Lower leg skin (tissue), 4 donors: ENCODE results near the gene VCAM1. TPM values are rescaled to one million over a fixed set of nuclear protein-coding genes. Genes with fewer than 3 reads are reported as not detected.

ENCODE experiments used
- DNase-seq, 2 donors: peaks; one replicate each; pipeline ENCODE4 v3.0.0-alpha.2; 2019; ENCODE audit warnings: low spot score in 2 of 2
- H3K4me3 ChIP-seq: fragments of 200-600 bp; sonication (generic); 2 replicates; pipeline ENCODE4 v1.5.1; 2017; ENCODE audit warnings: mild to moderate bottlenecking, low read depth; ENCODE audit not compliant: poor library complexity, severe bottlenecking
- POLR2A ChIP-seq, 2 donors: fragments of 450-650 bp; IDR thresholded peaks; one replicate each; pipeline ENCODE4 v1.6.1; 2016 to 2017; ENCODE audit warnings: antibody characterized with exemption in 2 of 2, mild to moderate bottlenecking in 1 of 2, moderate library complexity in 1 of 2
- WGBS, 2 donors: methylation state at CpG; one replicate each; pipeline ENCODE4 v1.1.5; 2018; 5-methylcytosine and 5-hydroxymethylcytosine counted together
- intact Hi-C: fragments of 100-400 bp; cut with DNase I; formaldehyde crosslinking; loops from one replicate; pipeline ENCODE4 v1.15.0; 2023; ENCODE audit warnings: low total_unique reads
- total RNA-seq, 4 donors: library from RNA; depleted of rRNA; stranded (reverse); fragments of >200 nt; gene quantifications; one replicate each; pipeline ENCODE4 v1.1.0, GENCODE V29; 2016
- TF ChIP-seq, protein P1 (sequence below), 3 donors: fragments of 450-650 bp; IDR thresholded peaks; one replicate each; pipeline ENCODE4 v1.5.1; 2016; ENCODE audit warnings: antibody characterized with exemption in 3 of 3, mild to moderate bottlenecking in 3 of 3, moderate library complexity in 2 of 3

Gene VCAM1
- total RNA-seq, 4 donors from 2014 or later = 0.25 to 3.1 (median 0.92) TPM

DNA sequence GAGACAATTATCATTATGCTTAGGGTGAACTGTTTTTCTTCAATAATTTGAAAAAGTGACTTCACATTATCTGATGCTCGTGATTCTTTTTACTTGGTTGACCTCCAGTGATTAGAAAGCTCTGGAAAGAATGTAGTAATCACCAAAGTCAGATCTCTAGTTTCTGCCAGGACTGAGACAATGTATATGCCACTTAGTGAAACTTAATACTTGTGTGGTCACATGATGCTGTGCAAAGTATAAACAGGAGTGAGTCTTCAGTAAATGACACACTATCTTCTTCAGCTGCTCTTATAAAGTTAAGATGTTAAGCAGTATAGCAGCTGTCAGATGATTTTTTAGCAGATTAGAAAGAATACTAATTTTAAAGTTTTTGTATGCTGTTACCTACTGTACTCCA, 17.2 kb downstream of the VCAM1 start:
- no peak for TF ChIP-seq POLR2A (IDR thresholded peaks at IDR 0.05)
- TF ChIP-seq, protein P1, sequence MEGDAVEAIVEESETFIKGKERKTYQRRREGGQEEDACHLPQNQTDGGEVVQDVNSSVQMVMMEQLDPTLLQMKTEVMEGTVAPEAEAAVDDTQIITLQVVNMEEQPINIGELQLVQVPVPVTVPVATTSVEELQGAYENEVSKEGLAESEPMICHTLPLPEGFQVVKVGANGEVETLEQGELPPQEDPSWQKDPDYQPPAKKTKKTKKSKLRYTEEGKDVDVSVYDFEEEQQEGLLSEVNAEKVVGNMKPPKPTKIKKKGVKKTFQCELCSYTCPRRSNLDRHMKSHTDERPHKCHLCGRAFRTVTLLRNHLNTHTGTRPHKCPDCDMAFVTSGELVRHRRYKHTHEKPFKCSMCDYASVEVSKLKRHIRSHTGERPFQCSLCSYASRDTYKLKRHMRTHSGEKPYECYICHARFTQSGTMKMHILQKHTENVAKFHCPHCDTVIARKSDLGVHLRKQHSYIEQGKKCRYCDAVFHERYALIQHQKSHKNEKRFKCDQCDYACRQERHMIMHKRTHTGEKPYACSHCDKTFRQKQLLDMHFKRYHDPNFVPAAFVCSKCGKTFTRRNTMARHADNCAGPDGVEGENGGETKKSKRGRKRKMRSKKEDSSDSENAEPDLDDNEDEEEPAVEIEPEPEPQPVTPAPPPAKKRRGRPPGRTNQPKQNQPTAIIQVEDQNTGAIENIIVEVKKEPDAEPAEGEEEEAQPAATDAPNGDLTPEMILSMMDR (IDR thresholded peaks at IDR 0.05) = no peak
- DNase-seq = no peak
- 4 to 17% methylated on average over 1 of the region's 1 CpG for WGBS, 2 donors
- intact Hi-C loops = no loop called here
- H3K4me3 ChIP-seq = no peak overlapping the region

- TF ChIP-seq, protein P1 (IDR thresholded peaks at IDR 0.05) = no peak
- no peak for TF ChIP-seq POLR2A (IDR thresholded peaks at IDR 0.05)
- no peak overlapping the region for H3K4me3 ChIP-seq
- intact Hi-C loops = no loop called here
- no peak for DNase-seq
- WGBS, 2 donors = 66 to 78% methylated on average over 3 of the region's 3 CpGs
Measured at GRCh38 chr1:100746542-100746932, 27.0 kb downstream of the VCAM1 start.

DNA sequence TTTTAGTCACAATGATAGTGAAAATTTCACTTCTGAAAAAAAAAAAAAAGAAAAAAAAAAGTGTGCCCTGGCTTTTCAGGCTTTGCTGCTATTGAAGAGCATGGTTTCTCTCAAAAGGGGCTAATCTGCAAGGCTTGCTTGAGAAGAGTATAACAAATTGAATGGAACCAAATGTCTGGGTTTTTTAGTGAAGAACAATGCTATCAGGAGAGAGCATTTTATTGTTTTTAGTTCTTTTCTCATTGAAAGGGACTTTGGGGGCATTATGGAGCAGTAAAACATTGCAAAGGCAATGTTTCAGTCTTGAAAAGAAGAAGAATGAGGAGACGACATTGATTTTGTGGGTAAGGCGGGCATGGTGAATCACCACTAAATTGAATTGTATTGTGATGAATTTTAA, 28.2 kb downstream of the VCAM1 start:
- 91 to 94% methylated on average over 2 of the region's 2 CpGs for WGBS, 2 donors
- TF ChIP-seq POLR2A (IDR thresholded peaks at IDR 0.05) = no peak
- TF ChIP-seq, protein P1 (IDR thresholded peaks at IDR 0.05) = no peak
- H3K4me3 ChIP-seq = no peak overlapping the region
- intact Hi-C loops = no loop called here
- DNase-seq = no peak

DNA sequence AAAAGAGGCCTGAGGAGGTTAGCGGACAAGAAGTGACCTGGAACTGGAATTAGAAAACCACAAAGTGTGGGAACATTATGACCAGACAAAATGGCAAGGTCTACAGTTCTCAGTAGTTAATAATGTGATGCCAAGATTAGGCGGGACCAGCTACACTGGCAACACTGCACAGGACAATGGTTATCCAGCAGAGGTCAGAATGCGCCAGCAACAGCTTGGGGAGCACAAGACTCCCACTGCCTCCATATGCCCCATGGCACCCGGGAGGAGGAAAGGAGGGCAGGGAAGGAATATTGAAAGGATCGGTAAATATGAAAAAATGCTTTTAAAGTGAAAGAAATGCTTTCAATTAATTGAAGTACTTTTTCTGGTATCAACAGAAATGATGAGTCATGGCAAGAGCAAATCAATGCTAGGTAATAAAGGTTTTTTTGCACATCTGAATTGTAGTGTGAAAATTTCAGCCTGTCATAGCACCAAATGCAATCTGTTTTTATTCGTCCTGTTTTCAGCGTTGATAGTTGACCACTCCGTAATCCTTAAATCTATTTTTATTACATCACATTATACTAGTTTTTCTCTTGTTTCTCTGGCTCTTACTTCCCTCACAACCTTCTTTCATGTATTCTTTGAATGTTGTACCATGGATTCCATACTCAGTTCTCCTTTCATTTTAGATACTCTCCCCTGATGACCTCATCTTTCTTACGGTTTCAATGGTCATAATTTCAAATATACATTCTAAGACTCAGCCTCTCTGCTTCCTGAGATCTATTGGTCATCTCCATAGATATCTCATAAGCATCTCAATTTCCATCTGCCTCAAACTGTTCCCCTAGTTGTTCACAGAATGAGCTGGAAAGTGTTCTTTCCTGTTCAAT, 30.7 kb downstream of the VCAM1 start:
- TF ChIP-seq POLR2A (IDR thresholded peaks at IDR 0.05) = no peak
- TF ChIP-seq, protein P1 (IDR thresholded peaks at IDR 0.05) = no peak
- intact Hi-C loops = no loop called here

DNA sequence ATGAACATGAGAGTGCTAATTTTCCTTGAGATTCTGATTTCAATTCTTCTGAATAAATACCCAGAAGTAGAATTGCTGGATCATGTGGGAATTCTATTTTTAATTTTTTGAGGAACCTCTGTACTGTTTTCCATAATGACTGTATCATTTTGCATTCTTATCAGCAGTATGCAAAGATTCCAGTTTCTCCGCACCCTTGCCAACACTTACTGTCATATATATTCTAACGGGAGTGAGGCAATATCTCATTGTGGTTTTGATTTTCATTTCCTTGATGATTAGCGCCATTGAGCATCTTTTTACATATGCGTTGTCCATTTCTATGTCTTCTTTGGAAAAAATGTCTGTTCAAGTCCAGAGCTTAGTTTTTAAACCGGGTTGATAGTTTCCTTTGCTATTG, 33.2 kb downstream of the VCAM1 start:
- TF ChIP-seq, protein P1 (IDR thresholded peaks at IDR 0.05) = no peak
- no peak for TF ChIP-seq POLR2A (IDR thresholded peaks at IDR 0.05)
- WGBS, 2 donors = 90 to 92% methylated on average over 5 of the region's 5 CpGs
- intact Hi-C loops = no loop called here
- H3K4me3 ChIP-seq = no peak overlapping the region
- DNase-seq = no peak

More for the DNA sequence above, 30.7 kb downstream of the VCAM1 start:
- no peak for DNase-seq
- 93% methylated on average over 9 of the region's 9 CpGs for WGBS, 2 donors
- no peak overlapping the region for H3K4me3 ChIP-seq
